ENCODE data around the gene HNRNPAB.

DNA sequence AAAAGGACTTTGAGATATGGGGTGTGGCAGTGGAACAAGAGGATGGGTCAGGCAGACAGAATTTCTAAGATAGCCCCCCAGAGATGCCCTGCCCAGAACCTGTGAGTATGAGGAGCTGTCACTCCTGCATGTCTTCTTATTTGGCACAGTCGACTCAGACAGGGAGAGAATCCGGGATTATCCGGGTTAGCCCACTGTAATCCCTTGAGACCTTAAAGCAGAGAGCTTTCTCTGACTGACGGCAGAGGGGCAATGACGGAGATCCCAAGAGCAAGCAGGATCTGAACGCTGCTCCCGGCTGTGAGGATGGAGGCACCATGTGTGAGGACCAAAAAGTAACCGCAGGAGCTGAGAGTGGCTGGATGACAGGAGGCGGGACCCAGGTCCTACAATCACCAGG, 41.9 kb upstream of the HNRNPAB start:
- TF ChIP-seq, protein P1, sequence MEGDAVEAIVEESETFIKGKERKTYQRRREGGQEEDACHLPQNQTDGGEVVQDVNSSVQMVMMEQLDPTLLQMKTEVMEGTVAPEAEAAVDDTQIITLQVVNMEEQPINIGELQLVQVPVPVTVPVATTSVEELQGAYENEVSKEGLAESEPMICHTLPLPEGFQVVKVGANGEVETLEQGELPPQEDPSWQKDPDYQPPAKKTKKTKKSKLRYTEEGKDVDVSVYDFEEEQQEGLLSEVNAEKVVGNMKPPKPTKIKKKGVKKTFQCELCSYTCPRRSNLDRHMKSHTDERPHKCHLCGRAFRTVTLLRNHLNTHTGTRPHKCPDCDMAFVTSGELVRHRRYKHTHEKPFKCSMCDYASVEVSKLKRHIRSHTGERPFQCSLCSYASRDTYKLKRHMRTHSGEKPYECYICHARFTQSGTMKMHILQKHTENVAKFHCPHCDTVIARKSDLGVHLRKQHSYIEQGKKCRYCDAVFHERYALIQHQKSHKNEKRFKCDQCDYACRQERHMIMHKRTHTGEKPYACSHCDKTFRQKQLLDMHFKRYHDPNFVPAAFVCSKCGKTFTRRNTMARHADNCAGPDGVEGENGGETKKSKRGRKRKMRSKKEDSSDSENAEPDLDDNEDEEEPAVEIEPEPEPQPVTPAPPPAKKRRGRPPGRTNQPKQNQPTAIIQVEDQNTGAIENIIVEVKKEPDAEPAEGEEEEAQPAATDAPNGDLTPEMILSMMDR (IDR thresholded peaks at IDR 0.05) = no peak
- TF ChIP-seq POLR2A (IDR thresholded peaks at IDR 0.05) = no peak

Measured in testis (tissue), 2 donors.